H9 (cell line): ENCODE data around the gene CACNA2D4. TPM values are rescaled to one million over a fixed set of nuclear protein-coding genes. Genes with fewer than 3 reads are reported as not detected.

Experiments
- DNase-seq: peaks from one replicate; pipeline ENCODE4 v3.0.0-alpha.2; 2017
- H2AFZ ChIP-seq: one replicate; pipeline ENCODE4 v1.6.1; 2013; ENCODE audit warnings: mild to moderate bottlenecking, low read length, control low read depth, moderate library complexity
- H2AK5ac ChIP-seq: 2 replicates; pipeline ENCODE4 v1.6.1; 2013; ENCODE audit warnings: low read length, control low read depth, mixed read lengths; ENCODE audit not compliant: insufficient read length
- H2BK120ac ChIP-seq: one replicate; pipeline ENCODE4 v1.6.1; 2013; ENCODE audit warnings: low read depth, mild to moderate bottlenecking, low read length, control low read depth, inconsistent platforms; ENCODE audit not compliant: poor library complexity, severe bottlenecking
- H2BK12ac ChIP-seq: 2 replicates; pipeline ENCODE4 v1.6.1; 2013; ENCODE audit warnings: low read length, control low read depth, mixed read lengths, low read depth; ENCODE audit not compliant: insufficient read length
- H2BK15ac ChIP-seq: 2 replicates; pipeline ENCODE4 v1.6.1; 2013; ENCODE audit warnings: low read depth, low read length, control low read depth
- H2BK20ac ChIP-seq: one replicate; pipeline ENCODE4 v1.6.1; 2013; ENCODE audit warnings: low read depth, mild to moderate bottlenecking, low read length, control low read depth, inconsistent platforms; ENCODE audit not compliant: poor library complexity, severe bottlenecking
- H2BK5ac ChIP-seq: 2 replicates; pipeline ENCODE4 v1.6.1; 2013; ENCODE audit warnings: low read length, control low read depth, mixed read lengths; ENCODE audit not compliant: insufficient read length
- H3K14ac ChIP-seq: 2 replicates; pipeline ENCODE4 v1.6.1; 2013; ENCODE audit warnings: low read length, control low read depth; ENCODE audit not compliant: insufficient read depth
- H3K18ac ChIP-seq: 2 replicates; pipeline ENCODE4 v1.6.1; 2013; ENCODE audit warnings: low read depth, mild to moderate bottlenecking, mixed read lengths, low read length, control low read depth; ENCODE audit not compliant: insufficient read length
- H3K23ac ChIP-seq: 2 replicates; pipeline ENCODE4 v1.6.1; 2013; ENCODE audit warnings: low read length, control low read depth, mixed read lengths, low read depth; ENCODE audit not compliant: insufficient read length
- H3K23me2 ChIP-seq: 2 replicates; pipeline ENCODE4 v1.6.1; 2013; ENCODE audit warnings: low read depth, mild to moderate bottlenecking, mixed read lengths, low read length, control low read depth; ENCODE audit not compliant: insufficient read length, poor library complexity, severe bottlenecking
- H3K27ac ChIP-seq: 2 replicates; pipeline ENCODE4 v1.5.1; 2013; ENCODE audit warnings: low read length, control low read depth, mixed read lengths, low read depth; ENCODE audit not compliant: insufficient read length
- H3K27me3 ChIP-seq: 2 replicates; pipeline ENCODE4 v1.6.1; 2013; ENCODE audit warnings: low read length, control low read depth, inconsistent platforms; ENCODE audit not compliant: insufficient read depth
- H3K4ac ChIP-seq: 2 replicates; pipeline ENCODE4 v1.6.1; 2013; ENCODE audit warnings: low read depth, mild to moderate bottlenecking, control low read depth, inconsistent platforms, low read length, moderate library complexity
- H3K4me1 ChIP-seq: 2 replicates; pipeline ENCODE4 v1.6.1; 2013; ENCODE audit warnings: low read length, control low read depth, inconsistent platforms; ENCODE audit not compliant: insufficient read depth
- H3K4me2 ChIP-seq: 2 replicates; pipeline ENCODE4 v1.6.1; 2013; ENCODE audit warnings: low read length, control low read depth, mixed read lengths; ENCODE audit not compliant: insufficient read length, insufficient read depth
- H3K56ac ChIP-seq: 2 replicates; pipeline ENCODE4 v1.6.1; 2013; ENCODE audit warnings: low read depth, mild to moderate bottlenecking, mixed read lengths, low read length, control low read depth; ENCODE audit not compliant: insufficient read length
- H3K79me1 ChIP-seq: 2 replicates; pipeline ENCODE4 v1.6.1; 2013; ENCODE audit warnings: low read depth, mild to moderate bottlenecking, moderate library complexity, low read length, control low read depth, inconsistent platforms; ENCODE audit not compliant: insufficient read depth, poor library complexity, severe bottlenecking
- H3K79me2 ChIP-seq: 2 replicates; pipeline ENCODE4 v1.6.1; 2013; ENCODE audit warnings: low read length, control low read depth, inconsistent platforms; ENCODE audit not compliant: insufficient read depth
- H3K9ac ChIP-seq: 2 replicates; pipeline ENCODE4 v1.6.1; 2013; ENCODE audit warnings: low read length, control low read depth, mixed read lengths; ENCODE audit not compliant: insufficient read length; ENCODE audit errors: extremely low read depth
- H3K9me3 ChIP-seq: one replicate; pipeline ENCODE4 v1.6.1; 2013; ENCODE audit warnings: low read depth, low read length, inconsistent platforms; ENCODE audit not compliant: control insufficient read depth
- H3T11ph ChIP-seq: one replicate; pipeline ENCODE4 v1.6.1; 2013; ENCODE audit warnings: mild to moderate bottlenecking, low read length, control low read depth, inconsistent platforms
- H4K20me1 ChIP-seq: one replicate; pipeline ENCODE4 v1.6.1; 2013; ENCODE audit not compliant: control insufficient read depth, insufficient read length, insufficient read depth
- H4K5ac ChIP-seq: 2 replicates; pipeline ENCODE4 v1.6.1; 2013; ENCODE audit warnings: low read depth, mild to moderate bottlenecking, mixed read lengths, low read length, control low read depth; ENCODE audit not compliant: insufficient read length
- H4K8ac ChIP-seq: replicated peaks from 2 replicates; pipeline ENCODE4 v1.6.1; 2013; ENCODE audit warnings: low read length, control low read depth, mixed read lengths, low read depth; ENCODE audit not compliant: insufficient read length
- H4K91ac ChIP-seq: 2 replicates; pipeline ENCODE4 v1.6.1; 2013; ENCODE audit warnings: low read depth, mild to moderate bottlenecking, moderate library complexity, mixed read lengths, low read length, control low read depth; ENCODE audit not compliant: insufficient read length
- H3K27ac Mint-ChIP-seq, 3 experiments: 2 replicates in 2 of 3; 3 replicates in 1 of 3; pipeline ENCODE4 v1.8.0; 2020 to 2021; ENCODE audit warnings: mixed read lengths in 3 of 3, mild to moderate bottlenecking in 1 of 3, moderate library complexity in 1 of 3
- H3K27me3 Mint-ChIP-seq: 2 replicates; pipeline ENCODE4 v1.8.0; 2021; ENCODE audit warnings: low read depth, mild to moderate bottlenecking, moderate library complexity, mixed read lengths
- H3K36me3 Mint-ChIP-seq, 3 experiments: 2 replicates in 2 of 3; 3 replicates in 1 of 3; pipeline ENCODE4 v1.8.0; 2020 to 2021; ENCODE audit warnings: low read depth in 3 of 3, mixed read lengths in 3 of 3; ENCODE audit not compliant: insufficient read depth in 1 of 3
- H3K4me1 Mint-ChIP-seq, 2 experiments: 2 replicates each; pipeline ENCODE4 v1.8.0; 2020; ENCODE audit warnings: mixed read lengths in 2 of 2
- H3K4me3 Mint-ChIP-seq, 2 experiments: 2 replicates in 1 of 2; 3 replicates in 1 of 2; pipeline ENCODE4 v1.8.0; 2020 to 2021; ENCODE audit warnings: mild to moderate bottlenecking in 2 of 2, mixed read lengths in 2 of 2, moderate library complexity in 1 of 2
- H3K9me3 Mint-ChIP-seq, 2 experiments: 2 replicates in 1 of 2; 3 replicates in 1 of 2; pipeline ENCODE4 v1.8.0; 2020; ENCODE audit warnings: mild to moderate bottlenecking in 2 of 2, mixed read lengths in 2 of 2, moderate library complexity in 1 of 2
- CTCF ChIP-seq: fragments of 200-600 bp; sonication (generic); conservative IDR thresholded peaks from 3 replicates; pipeline ENCODE4 v1.8.0; 2021; ENCODE audit warnings: antibody characterized with exemption, mild to moderate bottlenecking
- WGBS: extraction: QIAGEN DNeasy Blood & Tissue Kit; methylation state at CpG from one replicate; pipeline ENCODE4 v1.1.7; 2013; ENCODE audit warnings: missing lambda C conversion rate, low lambda C conversion rate, mixed read lengths; ENCODE audit not compliant: insufficient read length; ENCODE audit errors: extremely low coverage; 5-methylcytosine and 5-hydroxymethylcytosine counted together
- total RNA-seq: library from RNA; stranded (reverse); gene quantifications from 2 replicates; pipeline ENCODE4 v1.2.1, GENCODE V29; 2021

The CACNA2D4 gene
- total RNA-seq, 1 experiment from 2014 or later = 0.79 TPM

GRCh38 chr12:1846421-1847405 lies 71.7 kb downstream of the CACNA2D4 start:
- Histone ChIP-seq H3K4ac (no peak overlapping the region), H3K23me2 (no peaks in the 10 kb centered on the region), H2BK5ac (no peak overlapping the region), H4K20me1 (no peaks in the 10 kb centered on the region), H2BK20ac (no peak overlapping the region), H2AK5ac (no peak overlapping the region), H3K79me2 (no peaks in the 10 kb centered on the region), H4K8ac (no peak overlapping the region), H2BK120ac (no peak overlapping the region), H3K9me3 (no peaks in the 10 kb centered on the region), H4K5ac (no peak overlapping the region), H2BK15ac (no peak overlapping the region), H3K56ac (no peak overlapping the region), H3K9ac (no peak overlapping the region), H2AFZ (no peak overlapping the region), H3K14ac (peak overlapping the region; percentile 4; the same call in 1 of the 2 replicates), H3K27ac (no peak overlapping the region), H3K23ac (no peak overlapping the region), H4K91ac (no peak overlapping the region), H3K27me3 (no peaks in the 10 kb centered on the region), H3T11ph (no peak overlapping the region), H3K4me2 (no peak overlapping the region), H3K4me1 (peaks cover 9% of the 10 kb centered on the region; the same call in 1 of the 2 replicates), H2BK12ac (no peak overlapping the region), H3K79me1 (no peaks in the 10 kb centered on the region), H3K18ac (no peak overlapping the region)
- no peak for TF ChIP-seq CTCF
- peaks cover 11% of the 10 kb centered on the region for H3K27me3 Mint-ChIP-seq
- DNase-seq = peak; percentile 26
- H3K9me3 Mint-ChIP-seq = no peaks in the 10 kb centered on the region
- H3K4me1 Mint-ChIP-seq = peaks cover 15 to 42% of the 10 kb centered on the region in 2 experiments
- no peak overlapping the region; a peak in 1 of 5 replicates for H3K4me3 Mint-ChIP-seq
- no peak overlapping the region for H3K27ac Mint-ChIP-seq
- H3K36me3 Mint-ChIP-seq = no peaks in the 10 kb centered on the region
- no CpG with 5 or more reads among the region's 24 CpGs for WGBS
